Omental fat pad (tissue), 4 donors: ENCODE data around the gene SEMA3G. TPM values are rescaled to one million over a fixed set of nuclear protein-coding genes. Genes with fewer than 3 reads are reported as not detected.

ENCODE experiments used
- ATAC-seq: fragments of 150-250 bp; one replicate; pipeline ENCODE4 v1.9.1; 2016; ENCODE audit warnings: mild to moderate bottlenecking, moderate library complexity; ENCODE audit not compliant: low FRiP score
- DNase-seq: peaks from one replicate; pipeline ENCODE4 v3.0.0-alpha.2; 2019; ENCODE audit warnings: low spot score
- total RNA-seq, 4 donors: library from RNA; depleted of rRNA; stranded (reverse); fragments of >200 nt; gene quantifications; one replicate each; pipeline ENCODE4 v1.1.0, GENCODE V29; 2016
- TF ChIP-seq, protein P1 (sequence below), 3 donors: fragments of 450-650 bp; IDR thresholded peaks; one replicate each; pipeline ENCODE4 v1.5.1; 2016 to 2017; ENCODE audit warnings: antibody characterized with exemption in 3 of 3, mild to moderate bottlenecking in 3 of 3, moderate library complexity in 2 of 3

SEMA3G gene
- total RNA-seq, 4 donors from 2014 or later: 21.3 to 200 (median 131) TPM

DNA sequence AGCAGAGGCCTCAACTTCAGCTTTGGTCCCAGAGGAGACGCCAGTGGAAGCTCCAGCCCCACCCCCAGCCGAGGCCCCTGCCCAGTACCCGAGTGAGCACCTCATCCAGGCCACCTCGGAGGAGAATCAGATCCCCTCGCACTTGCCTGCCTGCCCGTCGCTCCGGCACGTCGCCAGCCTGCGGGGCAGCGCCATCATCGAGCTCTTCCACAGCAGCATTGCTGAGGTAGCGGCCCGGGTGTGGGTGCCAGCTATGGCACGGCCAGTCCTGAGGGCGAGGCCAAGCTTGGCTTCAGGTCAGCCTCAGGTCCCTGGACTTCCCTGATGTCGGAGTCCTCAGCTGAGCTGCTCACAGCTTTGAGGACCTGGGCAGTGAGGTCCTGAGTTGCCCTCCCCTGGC, 44.5 kb upstream of the SEMA3G start:
- no peak for ATAC-seq
- no peak for DNase-seq
- TF ChIP-seq, protein P1, sequence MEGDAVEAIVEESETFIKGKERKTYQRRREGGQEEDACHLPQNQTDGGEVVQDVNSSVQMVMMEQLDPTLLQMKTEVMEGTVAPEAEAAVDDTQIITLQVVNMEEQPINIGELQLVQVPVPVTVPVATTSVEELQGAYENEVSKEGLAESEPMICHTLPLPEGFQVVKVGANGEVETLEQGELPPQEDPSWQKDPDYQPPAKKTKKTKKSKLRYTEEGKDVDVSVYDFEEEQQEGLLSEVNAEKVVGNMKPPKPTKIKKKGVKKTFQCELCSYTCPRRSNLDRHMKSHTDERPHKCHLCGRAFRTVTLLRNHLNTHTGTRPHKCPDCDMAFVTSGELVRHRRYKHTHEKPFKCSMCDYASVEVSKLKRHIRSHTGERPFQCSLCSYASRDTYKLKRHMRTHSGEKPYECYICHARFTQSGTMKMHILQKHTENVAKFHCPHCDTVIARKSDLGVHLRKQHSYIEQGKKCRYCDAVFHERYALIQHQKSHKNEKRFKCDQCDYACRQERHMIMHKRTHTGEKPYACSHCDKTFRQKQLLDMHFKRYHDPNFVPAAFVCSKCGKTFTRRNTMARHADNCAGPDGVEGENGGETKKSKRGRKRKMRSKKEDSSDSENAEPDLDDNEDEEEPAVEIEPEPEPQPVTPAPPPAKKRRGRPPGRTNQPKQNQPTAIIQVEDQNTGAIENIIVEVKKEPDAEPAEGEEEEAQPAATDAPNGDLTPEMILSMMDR (IDR thresholded peaks at IDR 0.05): no peak

DNA sequence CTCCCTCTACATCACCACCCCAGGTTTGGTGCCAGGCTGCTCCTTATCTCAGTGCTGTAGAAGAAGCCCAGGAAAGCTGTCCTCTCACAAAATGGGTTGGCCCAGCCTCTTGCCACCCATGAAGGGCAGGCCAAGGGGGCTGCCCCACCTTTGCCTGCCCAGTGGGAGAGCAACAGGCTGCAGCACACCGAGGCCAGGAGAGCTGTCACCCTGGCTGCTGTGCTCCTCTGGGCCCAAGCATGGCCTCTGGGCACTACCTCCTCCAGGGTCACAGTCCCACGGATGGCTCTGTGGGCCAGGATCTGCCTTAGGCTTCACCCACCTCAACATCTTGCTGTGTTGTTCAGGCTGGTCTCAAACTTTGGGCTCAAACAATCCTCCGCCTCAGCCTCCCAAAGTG, 43.8 kb upstream of the SEMA3G start:
- ATAC-seq (no peak), DNase-seq (no peak)
- TF ChIP-seq, protein P1 (IDR thresholded peaks at IDR 0.05): no peak

DNA sequence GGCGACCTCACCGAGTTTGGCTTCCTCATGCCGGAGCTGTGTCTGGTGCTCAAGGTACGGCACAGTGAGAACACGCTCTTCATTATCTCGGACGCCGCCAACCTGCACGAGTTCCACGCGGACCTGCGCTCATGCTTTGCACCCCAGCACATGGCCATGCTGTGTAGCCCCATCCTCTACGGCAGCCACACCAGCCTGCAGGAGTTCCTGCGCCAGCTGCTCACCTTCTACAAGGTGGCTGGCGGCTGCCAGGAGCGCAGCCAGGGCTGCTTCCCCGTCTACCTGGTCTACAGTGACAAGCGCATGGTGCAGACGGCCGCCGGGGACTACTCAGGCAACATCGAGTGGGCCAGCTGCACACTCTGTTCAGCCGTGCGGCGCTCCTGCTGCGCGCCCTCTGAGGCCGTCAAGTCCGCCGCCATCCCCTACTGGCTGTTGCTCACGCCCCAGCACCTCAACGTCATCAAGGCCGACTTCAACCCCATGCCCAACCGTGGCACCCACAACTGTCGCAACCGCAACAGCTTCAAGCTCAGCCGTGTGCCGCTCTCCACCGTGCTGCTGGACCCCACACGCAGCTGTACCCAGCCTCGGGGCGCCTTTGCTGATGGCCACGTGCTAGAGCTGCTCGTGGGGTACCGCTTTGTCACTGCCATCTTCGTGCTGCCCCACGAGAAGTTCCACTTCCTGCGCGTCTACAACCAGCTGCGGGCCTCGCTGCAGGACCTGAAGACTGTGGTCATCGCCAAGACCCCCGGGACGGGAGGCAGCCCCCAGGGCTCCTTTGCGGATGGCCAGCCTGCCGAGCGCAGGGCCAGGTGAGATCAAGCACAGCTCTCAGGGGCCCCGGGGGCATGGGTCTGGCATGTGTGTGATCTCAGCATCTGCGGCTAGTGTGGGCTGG, 43.1 kb upstream of the SEMA3G start:
- TF ChIP-seq, protein P1 (IDR thresholded peaks at IDR 0.05): no peak
- ATAC-seq (no peak), DNase-seq (no peak)

DNA sequence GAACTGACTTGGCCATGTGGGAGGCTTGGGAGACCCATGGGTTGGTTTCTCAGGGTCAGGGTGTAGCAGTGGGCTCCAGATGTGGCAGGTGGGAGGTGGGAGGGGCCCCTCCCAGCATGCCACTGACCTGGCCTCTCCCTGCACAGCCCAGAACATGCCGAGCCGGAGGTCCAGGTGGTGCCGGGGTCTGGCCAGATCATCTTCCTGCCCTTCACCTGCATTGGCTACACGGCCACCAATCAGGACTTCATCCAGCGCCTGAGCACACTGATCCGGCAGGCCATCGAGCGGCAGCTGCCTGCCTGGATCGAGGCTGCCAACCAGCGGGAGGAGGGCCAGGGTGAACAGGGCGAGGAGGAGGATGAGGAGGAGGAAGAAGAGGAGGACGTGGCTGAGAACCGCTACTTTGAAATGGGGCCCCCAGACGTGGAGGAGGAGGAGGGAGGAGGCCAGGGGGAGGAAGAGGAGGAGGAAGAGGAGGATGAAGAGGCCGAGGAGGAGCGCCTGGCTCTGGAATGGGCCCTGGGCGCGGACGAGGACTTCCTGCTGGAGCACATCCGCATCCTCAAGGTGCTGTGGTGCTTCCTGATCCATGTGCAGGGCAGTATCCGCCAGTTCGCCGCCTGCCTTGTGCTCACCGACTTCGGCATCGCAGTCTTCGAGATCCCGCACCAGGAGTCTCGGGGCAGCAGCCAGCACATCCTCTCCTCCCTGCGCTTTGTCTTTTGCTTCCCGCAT, 42.3 kb upstream of the SEMA3G start:
- no peak for DNase-seq
- TF ChIP-seq, protein P1 (IDR thresholded peaks at IDR 0.05): no peak
- ATAC-seq: no peak

DNA sequence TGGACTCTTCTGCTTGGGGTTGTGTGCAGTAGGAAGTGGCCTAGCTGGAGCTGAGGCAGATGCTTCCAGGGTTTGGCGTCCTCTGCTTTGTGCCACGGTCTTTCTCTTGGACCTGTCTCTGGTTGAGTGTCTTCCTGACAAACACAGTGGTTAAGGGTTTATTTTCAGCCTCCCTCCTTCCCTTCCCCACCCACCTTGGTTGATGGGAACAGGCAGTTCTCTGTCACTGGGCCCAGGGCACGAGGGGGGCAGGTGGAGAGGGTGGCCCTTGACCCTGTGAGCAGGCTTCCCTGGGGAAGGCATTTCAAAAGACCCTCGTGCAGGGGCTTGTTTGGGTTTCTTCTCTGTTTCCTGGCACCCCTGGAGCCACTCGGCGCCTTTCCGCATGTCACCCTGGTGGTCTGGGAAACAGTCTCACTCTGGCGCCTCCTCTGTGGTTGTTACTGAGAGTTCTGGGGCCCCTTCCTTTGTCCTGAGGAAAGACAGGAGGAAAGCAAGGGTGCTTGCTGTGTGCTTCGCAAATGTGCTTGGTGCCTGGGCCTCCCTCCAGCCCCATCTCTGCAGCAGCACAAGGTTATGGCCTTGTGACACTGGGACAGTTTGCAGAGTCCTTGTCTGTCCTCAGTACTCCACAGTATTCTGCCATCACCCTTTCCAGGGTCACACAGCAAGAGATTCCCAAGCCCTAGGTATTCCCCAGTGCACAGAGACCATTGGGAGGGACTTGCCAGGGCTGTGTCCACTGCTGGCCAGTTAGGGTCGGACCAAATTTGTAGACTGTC, 40.0 kb upstream of the SEMA3G start:
- DNase-seq (no peak), ATAC-seq (no peak)
- TF ChIP-seq, protein P1 (IDR thresholded peaks at IDR 0.05): no peak

DNA sequence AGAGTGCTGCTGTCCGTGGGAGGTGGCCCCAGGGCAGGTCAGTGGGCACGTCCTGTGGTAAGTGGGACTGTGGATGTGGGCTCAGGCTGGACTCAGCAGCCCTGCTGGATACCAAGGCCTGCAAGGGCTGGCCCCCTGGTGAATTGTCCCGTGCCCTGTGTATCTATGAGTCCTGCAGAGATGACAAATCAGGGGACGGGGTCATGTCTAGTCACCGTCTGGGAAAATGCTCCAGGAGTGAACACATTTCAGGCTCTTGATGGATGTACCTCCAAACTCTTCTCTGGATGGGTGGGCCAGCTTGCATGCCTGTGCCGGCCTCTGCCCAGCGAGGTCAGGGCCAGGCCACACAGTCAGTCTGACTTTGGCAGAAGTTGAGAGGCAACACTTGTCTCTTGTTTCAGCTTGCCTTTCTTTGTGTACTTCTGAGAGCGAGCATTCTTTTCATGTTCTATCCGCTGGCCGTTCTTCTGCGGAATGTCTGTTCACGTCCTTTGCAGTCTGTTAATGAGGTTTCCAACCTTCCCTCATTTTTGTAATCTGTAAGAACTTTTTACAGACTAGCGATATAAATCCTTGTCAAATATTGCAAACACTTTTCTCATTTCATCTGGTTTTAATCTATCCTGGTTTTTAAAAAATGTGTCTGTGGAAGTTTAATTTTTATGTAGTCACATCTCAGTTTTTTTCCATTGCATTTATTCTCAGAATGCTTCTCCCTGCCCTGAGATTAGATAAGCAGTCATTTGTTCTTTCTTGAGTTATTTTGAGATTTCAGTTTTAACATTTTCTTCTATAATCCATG, 38.9 kb upstream of the SEMA3G start:
- TF ChIP-seq, protein P1 (IDR thresholded peaks at IDR 0.05): no peak
- ATAC-seq: peak; percentile 7
- no peak for DNase-seq
